Measurements from ENCODE around the gene SUCLG2.

SUCLG2 gene

GRCh38 chr3:67458896-67459530, 195.4 kb downstream of the SUCLG2 start:
- DNase-seq (ENCODE audit: low read depth in 2 of 2): no peak

GRCh38 chr3:67458408-67458807, 196.0 kb downstream of the SUCLG2 start:
- no peak for DNase-seq (ENCODE audit: low read depth in 2 of 2)

- no peak for DNase-seq (ENCODE audit: low read depth in 2 of 2)
Measured at GRCh38 chr3:67453628-67454027, 200.8 kb downstream of the SUCLG2 start.

- DNase-seq (ENCODE audit: low read depth in 2 of 2): no peak
Measured at GRCh38 chr3:67450153-67450552, 204.3 kb downstream of the SUCLG2 start.

GRCh38 chr3:67447393-67447792, 207.0 kb downstream of the SUCLG2 start:
- no peak for DNase-seq (ENCODE audit: low read depth in 2 of 2)

DNA sequence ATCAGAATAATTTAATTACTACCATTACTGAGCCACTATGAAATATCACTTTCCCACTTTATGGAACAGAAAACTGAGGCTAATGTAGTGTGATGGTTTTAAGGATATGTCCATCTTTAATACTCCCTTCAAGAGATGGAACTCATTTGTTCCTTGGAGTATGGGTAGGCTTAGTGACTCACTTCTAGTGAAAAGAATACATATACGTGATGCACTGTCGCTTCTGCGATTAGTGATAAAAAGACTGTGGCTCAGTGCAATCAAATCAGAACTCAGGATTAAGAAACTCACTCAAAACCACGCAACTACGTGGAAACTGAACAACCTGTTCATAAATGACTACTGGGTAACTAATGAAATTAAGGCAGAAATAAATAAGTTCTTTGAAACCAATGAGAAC, 216.6 kb downstream of the SUCLG2 start:
- DNase-seq (ENCODE audit: low read depth in 2 of 2): no peak

DNA sequence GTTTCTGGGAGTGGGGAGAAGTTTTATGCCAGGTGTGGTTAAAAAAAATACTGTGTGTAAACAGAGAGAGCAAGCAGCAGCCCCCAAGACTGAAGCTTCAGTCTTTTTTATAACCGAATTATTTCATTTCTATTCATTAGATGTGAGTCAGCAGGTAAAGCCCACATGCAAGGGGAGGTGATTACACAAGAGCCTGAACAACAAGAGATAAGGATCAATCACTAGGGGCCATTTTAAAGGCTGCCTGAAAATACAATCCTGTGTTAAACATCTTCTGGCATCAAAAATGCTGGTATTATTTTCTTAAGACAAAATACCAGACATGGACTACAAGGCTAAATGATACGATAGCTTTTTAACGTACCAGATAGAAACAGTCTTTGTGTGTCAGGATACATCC, 217.3 kb downstream of the SUCLG2 start:
- no peak for DNase-seq (ENCODE audit: low read depth in 2 of 2)

- DNase-seq (ENCODE audit: low read depth in 2 of 2): no peak
Measured at GRCh38 chr3:67433109-67433508, 221.3 kb downstream of the SUCLG2 start.

GRCh38 chr3:67431887-67432286, 222.5 kb downstream of the SUCLG2 start:
- DNase-seq (ENCODE audit: low read depth in 2 of 2): no peak

- no peak for DNase-seq (ENCODE audit: low read depth in 2 of 2)
Measured at GRCh38 chr3:67423722-67424121, 230.7 kb downstream of the SUCLG2 start.

GRCh38 chr3:67421912-67422311, 232.5 kb downstream of the SUCLG2 start:
- DNase-seq (ENCODE audit: low read depth in 2 of 2): no peak

DNA sequence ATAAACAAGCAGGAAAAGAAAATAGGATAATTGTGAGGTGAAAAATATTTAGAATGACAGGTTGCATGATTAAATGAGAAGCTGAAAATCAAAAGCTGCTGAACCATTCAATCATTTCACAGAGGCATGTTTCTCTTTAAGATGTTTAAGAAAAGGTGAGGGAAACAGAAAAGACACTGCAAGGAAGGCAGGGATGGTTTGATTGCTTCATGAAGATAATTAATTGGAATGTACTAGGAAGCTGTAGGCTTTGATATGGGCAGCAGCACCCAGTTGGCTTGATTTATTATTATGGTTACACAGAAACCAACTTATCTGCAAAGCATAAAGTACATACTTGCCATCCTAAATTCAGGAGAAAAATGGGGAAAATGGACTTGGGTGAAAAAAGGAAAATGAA, 234.6 kb downstream of the SUCLG2 start:
- no peak for DNase-seq (ENCODE audit: low read depth in 2 of 2)

DNA sequence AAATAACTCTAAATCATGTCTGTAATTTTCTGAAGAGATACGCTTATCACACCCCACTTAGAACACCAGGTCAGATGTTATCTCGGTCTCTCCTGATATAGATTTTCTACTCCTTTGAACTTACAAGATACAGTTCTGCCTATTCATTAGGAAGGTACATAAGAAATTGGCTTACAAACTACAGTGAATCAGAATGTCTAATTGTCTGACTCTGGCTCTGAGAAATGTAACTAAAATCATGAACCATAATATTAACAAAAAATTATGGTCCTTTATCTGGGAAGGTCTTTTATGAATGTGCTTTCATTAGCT, 235.2 kb downstream of the SUCLG2 start:
- DNase-seq (ENCODE audit: low read depth in 2 of 2): no peak

GRCh38 chr3:67418426-67419217, 235.8 kb downstream of the SUCLG2 start:
- DNase-seq (ENCODE audit: low read depth in 2 of 2): no peak

DNA sequence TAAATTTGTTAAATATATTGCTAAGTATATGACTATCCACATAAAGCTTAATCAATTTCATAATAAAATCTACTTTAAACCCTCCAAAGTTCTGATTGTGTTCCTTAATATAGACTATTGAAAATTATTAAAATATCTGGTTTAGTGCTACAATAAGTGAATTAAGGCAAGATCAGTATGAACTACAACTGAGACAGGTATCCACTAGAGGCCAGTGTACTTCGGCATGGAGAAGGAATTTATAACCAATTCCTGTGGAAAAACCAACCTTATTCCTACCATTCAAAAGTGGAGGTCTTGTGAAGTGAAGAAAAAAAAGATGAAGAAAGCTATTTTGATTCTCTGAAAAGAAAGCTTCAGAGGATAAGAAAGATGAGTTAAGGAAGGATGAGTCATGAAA, 237.7 kb downstream of the SUCLG2 start:
- no peak for DNase-seq (ENCODE audit: low read depth in 2 of 2)

DNA sequence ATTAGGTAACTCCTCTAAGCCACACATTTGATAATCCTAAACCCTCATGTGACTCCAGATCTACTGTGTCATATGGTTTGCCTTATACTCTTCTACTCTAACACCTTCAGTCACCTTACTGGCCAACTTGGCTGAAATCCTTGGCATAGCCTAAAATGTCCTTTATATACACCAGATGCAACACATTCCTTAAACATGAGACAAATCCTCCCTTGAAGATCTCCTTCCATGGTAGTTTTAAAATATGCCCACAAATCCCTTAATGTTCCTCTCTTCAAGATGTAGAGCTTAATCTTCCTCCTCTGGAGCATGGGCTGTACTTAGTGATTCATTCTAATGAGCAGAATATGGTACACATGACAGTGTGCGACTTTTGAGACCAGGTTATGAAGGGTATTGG, 238.9 kb downstream of the SUCLG2 start:
- no peak for DNase-seq (ENCODE audit: low read depth in 2 of 2)

GRCh38 chr3:67414740-67415139, 239.7 kb downstream of the SUCLG2 start:
- no peak for DNase-seq (ENCODE audit: low read depth in 2 of 2)

DNA sequence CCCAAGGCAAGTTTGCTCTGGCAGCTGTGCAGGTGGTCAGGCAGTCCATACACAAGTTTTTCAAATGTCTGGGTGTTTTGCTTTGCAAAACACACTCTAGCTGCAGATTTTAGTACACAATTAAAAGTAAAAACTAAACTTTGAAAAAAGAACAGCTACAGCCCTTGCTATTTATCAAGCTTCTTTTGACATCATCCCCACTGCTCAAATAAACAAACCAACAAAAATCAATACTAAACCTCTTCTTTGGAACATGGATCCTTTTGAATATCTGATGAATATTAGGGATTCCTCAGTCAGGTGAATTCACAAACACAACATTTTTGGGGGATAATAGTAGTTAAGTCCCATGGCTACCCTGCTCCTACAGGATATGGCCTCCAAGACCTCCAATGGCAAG, 249.2 kb downstream of the SUCLG2 start:
- DNase-seq (ENCODE audit: low read depth in 2 of 2): no peak

GRCh38 chr3:67402873-67403272, 251.5 kb downstream of the SUCLG2 start:
- no peak for DNase-seq (ENCODE audit: low read depth in 2 of 2)

DNA sequence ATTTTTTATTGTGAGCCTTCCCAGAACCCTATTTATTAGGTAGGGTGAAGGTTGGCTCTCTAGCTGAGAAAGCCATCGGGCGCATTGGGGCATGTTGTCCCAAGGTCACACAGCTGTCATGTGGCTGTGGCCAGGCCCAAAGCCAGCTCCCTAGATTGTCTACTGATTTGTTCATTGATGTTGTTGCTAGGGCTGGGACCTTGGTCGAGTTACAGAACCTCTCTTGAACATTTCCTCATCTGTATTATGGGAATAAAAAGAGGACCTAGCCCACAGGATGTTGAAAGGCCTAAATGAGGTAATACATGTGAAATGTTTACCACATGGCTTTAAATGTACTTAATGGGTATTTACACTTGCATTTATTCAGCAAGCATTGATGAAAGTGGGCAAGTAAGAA, 252.5 kb downstream of the SUCLG2 start:
- no peak for DNase-seq (ENCODE audit: low read depth in 2 of 2)

GRCh38 chr3:67400476-67400875, 253.9 kb downstream of the SUCLG2 start:
- no peak for DNase-seq (ENCODE audit: low read depth in 2 of 2)

- no peak for DNase-seq (ENCODE audit: low read depth in 2 of 2)
Measured at GRCh38 chr3:67389176-67389575, 265.2 kb downstream of the SUCLG2 start.

- no peak for DNase-seq (ENCODE audit: low read depth in 2 of 2)
Measured at GRCh38 chr3:67388738-67389137, 265.7 kb downstream of the SUCLG2 start.

DNA sequence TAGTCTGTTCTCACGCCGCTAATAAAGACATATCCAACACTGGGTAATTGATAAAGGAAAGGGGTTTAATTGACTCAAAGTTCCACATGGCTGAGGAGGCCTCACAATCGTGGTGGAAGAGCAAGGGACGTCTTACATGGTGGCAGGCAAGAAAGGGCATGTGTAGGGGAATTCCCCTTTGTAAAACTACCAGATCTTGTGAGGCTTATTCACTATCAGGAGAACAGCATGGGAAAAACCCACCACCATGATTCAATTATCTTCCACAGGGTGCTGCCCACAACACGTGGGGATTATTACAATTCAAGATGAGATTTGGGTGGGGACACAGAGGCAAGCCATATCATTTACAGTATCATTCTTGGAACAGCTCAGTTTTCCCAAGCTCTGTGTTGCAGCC, 268.0 kb downstream of the SUCLG2 start:
- no peak for DNase-seq (ENCODE audit: low read depth in 2 of 2)
